GM12873 (cell line): ENCODE data around the gene SCD.

Source experiments
- TF ChIP-seq, protein P1 (sequence below): IDR thresholded peaks from 2 replicates; pipeline ENCODE4 v1.5.1; 2012; ENCODE audit warnings: low read depth, mild to moderate bottlenecking, moderate library complexity, low read length, control low read depth; ENCODE audit not compliant: insufficient read depth; ENCODE audit errors: missing control alignments

Gene SCD

DNA sequence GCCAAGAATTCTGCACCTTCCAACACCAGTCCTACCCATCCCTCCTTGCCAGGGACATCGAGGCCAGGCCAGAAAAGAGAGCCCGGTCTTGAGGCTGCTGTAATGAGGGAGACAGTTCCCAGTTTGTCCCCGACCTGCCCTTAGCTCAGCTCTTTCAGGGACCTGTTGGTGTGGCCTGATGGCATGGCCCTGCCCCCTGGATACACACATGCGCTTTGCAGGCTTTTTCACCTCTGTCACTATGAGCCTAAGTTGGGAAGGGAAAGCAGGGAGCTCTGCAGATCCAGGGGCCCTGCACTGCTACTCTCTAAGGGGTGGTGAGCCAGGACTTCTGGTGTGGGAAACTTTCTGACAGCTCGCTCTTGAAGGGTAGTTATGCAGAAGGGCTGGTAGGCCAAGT is 2.1 kb downstream of the SCD start:
- TF ChIP-seq, protein P1, sequence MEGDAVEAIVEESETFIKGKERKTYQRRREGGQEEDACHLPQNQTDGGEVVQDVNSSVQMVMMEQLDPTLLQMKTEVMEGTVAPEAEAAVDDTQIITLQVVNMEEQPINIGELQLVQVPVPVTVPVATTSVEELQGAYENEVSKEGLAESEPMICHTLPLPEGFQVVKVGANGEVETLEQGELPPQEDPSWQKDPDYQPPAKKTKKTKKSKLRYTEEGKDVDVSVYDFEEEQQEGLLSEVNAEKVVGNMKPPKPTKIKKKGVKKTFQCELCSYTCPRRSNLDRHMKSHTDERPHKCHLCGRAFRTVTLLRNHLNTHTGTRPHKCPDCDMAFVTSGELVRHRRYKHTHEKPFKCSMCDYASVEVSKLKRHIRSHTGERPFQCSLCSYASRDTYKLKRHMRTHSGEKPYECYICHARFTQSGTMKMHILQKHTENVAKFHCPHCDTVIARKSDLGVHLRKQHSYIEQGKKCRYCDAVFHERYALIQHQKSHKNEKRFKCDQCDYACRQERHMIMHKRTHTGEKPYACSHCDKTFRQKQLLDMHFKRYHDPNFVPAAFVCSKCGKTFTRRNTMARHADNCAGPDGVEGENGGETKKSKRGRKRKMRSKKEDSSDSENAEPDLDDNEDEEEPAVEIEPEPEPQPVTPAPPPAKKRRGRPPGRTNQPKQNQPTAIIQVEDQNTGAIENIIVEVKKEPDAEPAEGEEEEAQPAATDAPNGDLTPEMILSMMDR = no peak

DNA sequence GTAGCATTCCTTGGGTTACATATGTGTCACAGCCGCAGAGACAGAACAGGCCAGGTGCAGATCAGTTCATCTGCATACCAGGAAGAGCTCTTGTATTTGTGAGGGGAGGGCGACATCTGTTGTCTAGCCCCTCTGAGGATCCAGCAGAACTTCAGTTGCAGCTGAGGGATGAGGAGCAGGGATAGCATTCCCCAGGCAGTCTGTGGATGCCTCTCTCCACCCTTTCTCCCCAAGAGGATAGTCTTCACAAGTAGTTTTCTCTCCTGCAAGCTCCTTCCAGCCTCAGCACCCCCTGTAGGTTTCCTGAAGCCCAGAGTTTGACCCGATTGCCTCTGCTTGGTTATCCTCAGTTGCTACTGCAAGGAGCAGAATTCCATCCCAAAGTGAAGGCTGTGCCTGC is 2.6 kb downstream of the SCD start:
- TF ChIP-seq, protein P1 = no peak

DNA sequence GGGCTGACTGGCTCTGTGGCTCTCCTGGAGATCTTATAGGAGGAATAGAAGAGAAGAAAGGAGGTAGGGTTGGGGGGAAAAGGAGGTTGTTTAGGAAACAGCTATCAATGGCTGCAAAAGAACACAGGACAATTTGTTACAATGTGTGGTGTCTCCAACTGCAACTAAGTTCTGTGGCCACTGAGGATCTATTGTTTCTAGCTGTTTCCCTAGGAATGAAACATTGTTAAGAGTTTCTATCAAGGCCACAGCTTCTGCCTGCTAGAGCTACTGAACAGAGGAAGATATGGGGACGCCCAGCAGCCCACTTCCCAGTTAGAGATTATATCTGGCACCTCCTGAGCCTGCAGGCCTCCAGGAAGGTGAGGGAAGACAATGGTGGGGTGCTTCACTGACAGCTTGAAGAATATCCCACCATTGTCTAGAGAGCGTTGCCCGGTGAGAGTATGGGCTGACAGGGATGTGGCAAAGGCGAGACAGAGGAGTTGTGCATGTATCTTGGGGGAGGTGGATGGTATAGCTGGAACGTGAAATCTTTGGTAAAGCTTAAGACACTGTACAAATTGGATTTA is 4.0 kb downstream of the SCD start:
- TF ChIP-seq, protein P1 = no peak

DNA sequence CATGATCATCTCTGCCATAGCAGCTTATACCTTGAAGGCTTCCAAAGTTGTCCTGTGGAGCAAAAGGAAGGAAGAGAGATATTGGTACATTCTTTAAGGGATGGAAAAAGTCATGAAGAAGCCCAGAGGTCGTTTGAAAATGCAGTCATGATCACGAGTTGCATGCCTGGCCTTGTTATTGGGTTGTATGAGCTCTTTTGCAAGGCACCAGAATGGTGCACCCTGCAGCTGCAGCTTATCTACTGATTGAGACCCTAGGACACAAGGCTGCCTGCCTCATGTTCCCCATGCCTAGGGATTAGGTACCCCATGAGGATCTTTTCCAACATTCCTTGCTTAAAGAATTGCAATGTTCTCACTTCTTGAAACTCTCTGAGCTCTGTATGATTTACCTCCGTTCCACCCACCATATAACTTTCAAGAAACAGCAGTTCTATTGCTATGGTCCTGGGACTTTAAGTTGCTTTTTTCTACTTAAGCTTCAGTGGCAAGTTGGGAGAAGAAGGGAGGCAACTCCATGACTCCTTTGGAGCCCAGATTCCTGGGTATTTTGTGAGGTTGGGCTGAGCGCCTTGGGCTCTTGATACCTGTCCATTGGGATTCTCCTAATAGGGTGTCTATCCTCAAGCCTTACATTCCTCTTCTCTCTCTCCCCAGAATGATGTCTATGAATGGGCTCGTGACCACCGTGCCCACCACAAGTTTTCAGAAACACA is 6.9 kb downstream of the SCD start:
- TF ChIP-seq, protein P1 = no peak

DNA sequence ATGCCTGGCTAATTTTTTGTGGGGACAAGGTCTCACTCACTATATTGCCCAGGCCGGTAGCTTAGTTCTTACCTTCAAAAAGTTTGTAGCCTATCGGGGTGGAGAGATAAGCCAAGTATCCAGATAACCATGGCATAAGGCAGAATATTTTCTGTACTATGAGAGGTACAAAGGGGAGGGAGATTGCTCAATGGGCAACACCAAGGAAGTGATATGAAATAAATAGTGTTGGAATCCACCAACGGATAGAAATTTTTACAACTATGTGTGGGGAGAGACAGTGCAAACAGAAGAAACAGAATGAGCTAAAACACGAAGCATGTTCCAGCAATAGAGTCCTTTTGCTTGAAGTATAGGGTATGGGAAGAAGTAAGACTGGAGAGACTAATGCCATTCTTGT is 8.1 kb downstream of the SCD start:
- TF ChIP-seq, protein P1 = no peak

DNA sequence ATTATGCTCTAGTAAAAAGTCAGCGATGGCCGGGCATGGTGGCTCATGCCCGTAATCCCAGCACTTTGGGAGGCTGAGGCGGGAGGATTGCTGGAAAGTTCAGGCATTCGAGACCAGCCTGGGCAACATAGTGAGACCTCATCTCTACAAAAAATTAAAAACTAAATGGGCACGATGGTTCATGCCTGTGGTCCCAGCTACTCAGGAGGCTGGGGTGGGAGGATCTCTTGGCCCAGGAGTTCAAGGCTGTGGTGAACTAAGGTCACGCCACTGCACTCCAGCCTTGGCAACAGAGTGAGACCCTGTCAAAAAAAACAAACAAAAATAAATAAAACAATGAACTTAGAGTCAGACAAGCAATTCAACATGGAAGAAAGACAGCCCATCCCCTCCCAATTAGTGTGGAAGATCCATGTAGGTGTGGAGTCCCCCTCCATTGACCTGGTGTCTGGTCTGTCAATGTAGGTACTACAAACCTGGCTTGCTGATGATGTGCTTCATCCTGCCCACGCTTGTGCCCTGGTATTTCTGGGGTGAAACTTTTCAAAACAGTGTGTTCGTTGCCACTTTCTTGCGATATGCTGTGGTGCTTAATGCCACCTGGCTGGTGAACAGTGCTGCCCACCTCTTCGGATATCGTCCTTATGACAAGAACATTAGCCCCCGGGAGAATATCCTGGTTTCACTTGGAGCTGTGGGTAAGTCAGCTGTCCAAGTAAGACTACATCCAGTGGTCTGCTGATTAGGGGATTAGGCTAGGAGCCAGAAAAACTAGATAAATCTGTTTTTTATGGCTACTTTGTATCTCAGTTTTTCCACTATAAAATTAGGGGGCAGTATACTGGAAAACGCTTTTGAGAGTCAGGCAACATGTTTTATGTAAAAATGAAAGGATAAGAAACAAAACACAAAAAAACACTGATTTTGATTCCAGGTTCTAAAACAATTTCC is 9.3 kb downstream of the SCD start:
- TF ChIP-seq, protein P1 = no peak
